Measurements from ENCODE around the gene DOC2A. TPM values are rescaled to one million over a fixed set of nuclear protein-coding genes. Genes with fewer than 3 reads are reported as not detected.

Gene DOC2A
- total and polyA plus RNA-seq, 10 of the 15 experiments (the other 5 are each of a cell fraction or from before 2014, with no cell fraction given): 0.06 to 0.17 (median 0.12) TPM; not detected in 6

DNA sequence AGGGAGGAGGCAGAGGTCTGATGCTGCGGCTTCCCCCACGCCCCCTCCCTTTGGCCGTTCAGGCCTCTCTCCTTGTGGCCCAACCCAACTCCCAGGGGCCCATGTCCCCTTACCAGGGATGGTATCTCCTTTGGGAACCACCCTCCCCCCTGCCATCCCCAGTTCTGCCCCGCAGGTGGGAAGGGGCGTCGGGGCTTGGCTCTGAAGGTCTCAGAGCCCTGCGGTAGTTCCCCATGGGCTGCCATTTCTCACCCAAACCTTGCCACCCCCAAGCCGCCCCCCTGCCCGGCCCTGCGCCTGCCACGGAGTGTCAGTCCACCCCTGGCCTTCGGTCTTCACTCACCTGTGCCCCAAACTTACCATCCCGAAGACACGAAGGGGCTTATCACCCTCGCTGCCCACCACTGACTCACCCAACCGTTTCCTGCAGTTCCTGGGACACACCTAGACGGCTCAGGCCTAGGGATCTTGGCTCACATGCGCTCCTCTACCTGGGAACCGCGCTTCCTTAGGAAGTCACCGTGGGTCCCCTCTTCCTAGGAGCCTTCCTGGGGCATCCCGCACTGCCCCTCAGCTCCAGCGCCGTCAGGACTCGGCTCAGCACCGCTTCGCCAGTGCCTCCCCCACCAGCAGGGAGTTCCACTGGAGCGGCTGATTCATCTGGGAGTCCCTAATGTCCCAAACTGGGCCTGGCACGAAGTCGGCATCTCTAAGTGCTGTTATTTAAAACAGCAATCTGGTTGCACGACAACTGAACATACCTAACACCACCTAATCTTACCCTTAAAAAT is 1.1 kb upstream of the DOC2A start:
- TF ChIP-seq NFYB (IDR thresholded peaks at IDR 0.05; ENCODE audit: insufficient read depth, low read depth, low read length): no peak
- no peak for TF ChIP-seq ATF2 (IDR thresholded peaks at IDR 0.05; ENCODE audit: low read length)
- no peak for TF ChIP-seq SPI1 (IDR thresholded peaks at IDR 0.05; ENCODE audit: borderline replicate concordance, insufficient read depth, low read depth, low read length)
- no peak for TF ChIP-seq EZH2 (IDR thresholded peaks at IDR 0.05; ENCODE audit: borderline replicate concordance, control insufficient read depth, low read depth, low read length)
- TF ChIP-seq LARP7 (IDR thresholded peaks at IDR 0.05): no peak
- no peak for TF ChIP-seq HCFC1 (IDR thresholded peaks at IDR 0.05; ENCODE audit: low read length)
- no peak for TF ChIP-seq HDAC2 (IDR thresholded peaks at IDR 0.05)
- TF ChIP-seq WRNIP1 (IDR thresholded peaks at IDR 0.05; ENCODE audit: borderline replicate concordance, low read depth, low read length): no peak
- no peak for TF ChIP-seq TCF12 (IDR thresholded peaks at IDR 0.05; ENCODE audit: low read depth, low read length)
- FAIRE-seq: no peak
- RAD21 ChIA-PET (ENCODE audit: unreplicated experiment): interaction anchor here (0.6 kb wide), 2 partner anchors 159 to 164 kb away, joined by 3 to 4 read pairs; no protein-coding TSS in a partner anchor
- H3K79me2 ChIP-seq (ENCODE audit: control insufficient read depth, insufficient read depth, low read length): no peaks in the 10 kb centered on the region
- H3K4me3 ChIP-seq: no peak overlapping the region
- no peak overlapping the region for H2AFZ ChIP-seq (ENCODE audit: control insufficient read depth, low read depth, low read length)
- H3K27me3 ChIP-seq (replicated peaks in 1 of 2; ENCODE audit: control insufficient read depth in 2 of 2, insufficient read depth in 2 of 2, low read length in 1 of 2): peaks cover 3 to 7% of the 10 kb centered on the region in 2 experiments; a peak in 3 of 4 replicates
- no peaks in the 10 kb centered on the region for H4K20me1 ChIP-seq (ENCODE audit: control insufficient read depth, insufficient read depth)
- no peaks in the 10 kb centered on the region for H3K4me1 ChIP-seq (ENCODE audit: control insufficient read depth, insufficient read depth, low read length)
- no TSS peak for BruUV-seq (replicated peaks)
- in situ Hi-C loops (cut with MboI): loop anchor here (25.0 kb wide), 1 partner anchor 900 kb away; no protein-coding TSS in a partner anchor
- intact Hi-C loops (cut with micrococcal nuclease; ENCODE audit: unreplicated experiment): no loop called here
- no peak overlapping the region for H3K9ac ChIP-seq (ENCODE audit: control insufficient read depth, insufficient read depth, low read length)
- POLR2A ChIA-PET: no interaction called here
- no peaks in the 10 kb centered on the region for H3K36me3 ChIP-seq (ENCODE audit: control insufficient read depth in 2 of 2, insufficient read depth in 2 of 2, low read length in 1 of 2)
- DNase-seq (ENCODE audit: low read depth, low spot score): no peak
- ATAC-seq: no peak
- no peak overlapping the region for H3K4me2 ChIP-seq (ENCODE audit: control insufficient read depth, insufficient read depth)
- no peaks in the 10 kb centered on the region for H3K9me3 ChIP-seq (replicated peaks; ENCODE audit: control insufficient read depth, insufficient read depth, low read length)
- WGBS (ENCODE audit: insufficient coverage, insufficient replicate concordance, low lambda C conversion rate, missing lambda C conversion rate): 39% methylated on average over 31 of the region's 31 CpGs
- CTCF ChIA-PET: no interaction called here
- no peak overlapping the region for H3K27ac ChIP-seq (ENCODE audit: control insufficient read depth, insufficient read depth)
- SMC1A ChIA-PET (ENCODE audit: uncharacterized antibody, unreplicated experiment): no interaction called here

All from GM12878 (cell line).